Left ventricle myocardium inferior (tissue), 1 donor: ENCODE measurements around the gene SKP2. TPM values are rescaled to one million over a fixed set of nuclear protein-coding genes. Genes with fewer than 3 reads are reported as not detected.

Experiments used
- DNase-seq: peaks from one replicate; pipeline ENCODE4 v3.0.0-alpha.2; 2020
- H3K27ac ChIP-seq: fragments of 200-600 bp; replicated peaks from 2 replicates; pipeline ENCODE4 v1.8.0; 2021
- H3K27me3 ChIP-seq: fragments of 200-600 bp; 2 replicates; pipeline ENCODE4 v1.8.0; 2021; ENCODE audit warnings: low read depth
- H3K36me3 ChIP-seq: fragments of 200-600 bp; 2 replicates; pipeline ENCODE4 v1.8.0; 2021
- H3K4me1 ChIP-seq: fragments of 200-600 bp; 2 replicates; pipeline ENCODE4 v1.8.0; 2021
- H3K4me3 ChIP-seq: fragments of 200-600 bp; 2 replicates; pipeline ENCODE4 v1.8.0; 2021; ENCODE audit warnings: mild to moderate bottlenecking, moderate library complexity
- H3K9me3 ChIP-seq: fragments of 200-600 bp; replicated peaks from 2 replicates; pipeline ENCODE4 v1.8.0; 2021
- intact Hi-C: fragments of 100-400 bp; cut with micrococcal nuclease; formaldehyde crosslinking; loops from one replicate; pipeline ENCODE4 v1.11.0; 2022
- total RNA-seq: library from RNA; stranded (reverse); fragmentation: NEBNext Ultra II Directional; extraction: Animal tissue kit (Norgen Biotek cat#: 25700); gene quantifications from one replicate; pipeline ENCODE4 v1.2.1, GENCODE V29; 2021
- TF ChIP-seq, protein P1 (sequence below): fragments of 200-600 bp; IDR thresholded peaks from 2 replicates; pipeline ENCODE4 v1.8.0; 2021; ENCODE audit warnings: antibody characterized with exemption, mild to moderate bottlenecking, borderline replicate concordance
- donor health status: DM: no; HTN: yes; CAD: no; lungs with severe emphysema.

The SKP2 gene
- total RNA-seq, 1 donor from 2014 or later, result 4.6 TPM

DNA sequence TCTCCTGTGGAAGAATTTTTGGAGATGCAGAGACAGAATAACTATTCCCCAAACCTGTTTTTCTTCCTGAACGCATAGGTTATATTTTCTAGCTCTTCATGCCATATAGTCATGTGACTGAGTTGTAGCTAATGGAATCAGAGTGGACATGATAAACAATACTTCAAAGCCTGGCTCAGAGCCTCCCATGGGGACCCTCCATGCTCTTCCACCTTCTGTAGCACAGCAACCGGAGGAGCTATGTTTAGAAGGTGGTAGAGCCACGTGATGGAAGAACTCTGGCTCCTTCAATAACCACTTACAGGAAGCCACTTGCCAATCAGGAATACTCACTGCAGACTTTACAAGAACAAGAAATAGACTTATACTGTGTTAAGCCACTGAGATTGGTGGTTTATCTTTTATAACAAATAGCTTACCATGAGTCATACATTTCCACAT lies 50.6 kb downstream of the SKP2 start:
- Histone ChIP-seq H3K27ac (peak overlapping the region; percentile 34), H3K4me1 (peaks cover 19% of the 10 kb centered on the region), H3K9me3 (no peaks in the 10 kb centered on the region), H3K4me3 (no peak overlapping the region), H3K27me3 (no peaks in the 10 kb centered on the region), H3K36me3 (peaks cover 51% of the 10 kb centered on the region)
- intact Hi-C loops, result no loop called here
- DNase-seq, result no peak
- TF ChIP-seq, protein P1, sequence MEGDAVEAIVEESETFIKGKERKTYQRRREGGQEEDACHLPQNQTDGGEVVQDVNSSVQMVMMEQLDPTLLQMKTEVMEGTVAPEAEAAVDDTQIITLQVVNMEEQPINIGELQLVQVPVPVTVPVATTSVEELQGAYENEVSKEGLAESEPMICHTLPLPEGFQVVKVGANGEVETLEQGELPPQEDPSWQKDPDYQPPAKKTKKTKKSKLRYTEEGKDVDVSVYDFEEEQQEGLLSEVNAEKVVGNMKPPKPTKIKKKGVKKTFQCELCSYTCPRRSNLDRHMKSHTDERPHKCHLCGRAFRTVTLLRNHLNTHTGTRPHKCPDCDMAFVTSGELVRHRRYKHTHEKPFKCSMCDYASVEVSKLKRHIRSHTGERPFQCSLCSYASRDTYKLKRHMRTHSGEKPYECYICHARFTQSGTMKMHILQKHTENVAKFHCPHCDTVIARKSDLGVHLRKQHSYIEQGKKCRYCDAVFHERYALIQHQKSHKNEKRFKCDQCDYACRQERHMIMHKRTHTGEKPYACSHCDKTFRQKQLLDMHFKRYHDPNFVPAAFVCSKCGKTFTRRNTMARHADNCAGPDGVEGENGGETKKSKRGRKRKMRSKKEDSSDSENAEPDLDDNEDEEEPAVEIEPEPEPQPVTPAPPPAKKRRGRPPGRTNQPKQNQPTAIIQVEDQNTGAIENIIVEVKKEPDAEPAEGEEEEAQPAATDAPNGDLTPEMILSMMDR, result no peak

DNA sequence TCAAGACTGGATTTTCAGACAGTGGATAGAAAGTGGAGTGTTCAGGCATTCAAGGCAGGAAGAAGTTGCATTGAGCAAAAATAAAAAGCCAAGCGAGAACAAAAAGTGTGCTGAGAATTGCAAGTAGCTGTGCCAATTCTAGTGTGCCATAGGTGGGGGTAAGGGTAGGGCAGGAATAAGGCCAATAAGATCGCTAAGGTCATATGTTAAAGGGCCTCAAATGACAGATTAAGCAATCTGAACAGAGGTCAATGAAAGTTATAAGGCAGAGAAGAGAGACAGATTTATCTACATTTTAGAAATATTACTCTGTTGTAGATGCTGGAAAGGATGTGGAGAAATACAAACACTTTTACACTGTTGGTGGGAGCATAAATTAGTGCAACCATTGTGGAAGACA lies 53.4 kb downstream of the SKP2 start:
- no peaks in the 10 kb centered on the region for H3K9me3 ChIP-seq
- peaks cover 19% of the 10 kb centered on the region for H3K4me1 ChIP-seq
- DNase-seq, result no peak
- H3K36me3 ChIP-seq, result peaks cover 43% of the 10 kb centered on the region
- no peaks in the 10 kb centered on the region for H3K27me3 ChIP-seq
- TF ChIP-seq, protein P1, result no peak
- no peak overlapping the region for H3K4me3 ChIP-seq
- H3K27ac ChIP-seq, result no peak overlapping the region
- intact Hi-C loops, result no loop called here

DNA sequence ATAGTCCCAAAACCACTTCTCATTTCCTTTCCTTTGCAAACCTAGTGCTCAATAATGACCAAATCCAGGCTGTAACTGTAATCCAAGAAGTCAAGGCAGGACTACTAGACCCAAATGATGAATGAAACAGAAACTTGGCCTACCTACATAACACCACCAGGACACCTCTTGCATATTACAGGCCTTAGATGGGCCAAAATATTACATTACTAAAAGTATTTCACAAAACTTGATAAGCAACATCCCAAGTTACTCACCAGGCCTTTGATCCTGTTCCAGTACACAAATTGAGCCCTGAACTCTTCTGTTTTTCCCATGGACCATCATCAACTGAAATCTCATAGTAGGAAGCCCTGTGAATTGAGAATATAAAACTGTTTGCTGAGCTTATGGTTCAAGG lies 55.0 kb downstream of the SKP2 start:
- no peak overlapping the region for H3K27ac ChIP-seq
- DNase-seq, result no peak
- H3K36me3 ChIP-seq, result peaks cover 51% of the 10 kb centered on the region

DNA sequence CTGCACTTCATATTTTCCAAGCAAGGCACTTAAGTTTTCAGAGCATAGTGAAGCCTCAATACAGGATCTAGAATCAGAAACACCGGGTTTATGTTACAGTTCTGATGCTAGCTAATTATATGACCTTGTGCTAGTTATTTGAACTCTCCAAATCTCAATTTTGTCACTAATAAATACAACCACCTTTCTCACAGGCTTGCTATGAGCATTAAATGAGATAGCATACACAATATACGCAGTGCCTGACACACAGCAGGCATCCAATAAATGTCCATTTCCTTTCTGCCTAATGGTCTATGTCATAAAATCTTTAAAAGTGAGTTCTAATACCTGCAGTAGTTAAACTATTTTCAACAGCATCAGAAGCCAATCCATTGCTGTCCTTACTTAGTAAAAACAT lies 56.9 kb downstream of the SKP2 start:
- H3K27ac ChIP-seq, result no peak overlapping the region
- no peak overlapping the region for H3K4me3 ChIP-seq
- peaks cover 63% of the 10 kb centered on the region for H3K36me3 ChIP-seq
- no peak for DNase-seq
- intact Hi-C loops, result no loop called here
- peaks cover 1% of the 10 kb centered on the region for H3K4me1 ChIP-seq
- no peaks in the 10 kb centered on the region for H3K27me3 ChIP-seq
- TF ChIP-seq, protein P1, result no peak
- H3K9me3 ChIP-seq, result no peaks in the 10 kb centered on the region

More for the DNA sequence above, 55.0 kb downstream of the SKP2 start:
- Histone ChIP-seq H3K4me3 (no peak overlapping the region), H3K9me3 (no peaks in the 10 kb centered on the region), H3K27me3 (no peaks in the 10 kb centered on the region), H3K4me1 (peaks cover 19% of the 10 kb centered on the region)
- TF ChIP-seq, protein P1, result no peak
- intact Hi-C loops, result no loop called here

DNA sequence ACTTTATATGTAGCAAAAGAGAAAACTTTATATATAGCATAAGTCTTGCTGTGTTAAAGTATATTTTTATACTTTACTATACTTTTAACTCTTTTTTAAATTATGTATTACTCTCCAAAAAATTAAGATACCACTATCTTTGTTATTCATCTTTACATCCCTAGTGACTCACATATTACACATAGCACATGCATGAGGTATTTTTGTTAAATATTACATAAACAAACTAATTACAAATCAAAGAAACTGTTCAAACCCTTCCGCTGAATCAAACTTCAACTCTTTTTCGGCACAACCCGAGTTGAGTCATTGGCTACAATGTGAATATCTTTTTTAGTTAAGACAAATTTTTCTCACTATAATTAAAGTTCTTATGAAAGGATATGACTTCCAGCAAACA lies 57.8 kb downstream of the SKP2 start:
- peaks cover 70% of the 10 kb centered on the region for H3K36me3 ChIP-seq
- no peak overlapping the region for H3K27ac ChIP-seq
- TF ChIP-seq, protein P1, result no peak

DNA sequence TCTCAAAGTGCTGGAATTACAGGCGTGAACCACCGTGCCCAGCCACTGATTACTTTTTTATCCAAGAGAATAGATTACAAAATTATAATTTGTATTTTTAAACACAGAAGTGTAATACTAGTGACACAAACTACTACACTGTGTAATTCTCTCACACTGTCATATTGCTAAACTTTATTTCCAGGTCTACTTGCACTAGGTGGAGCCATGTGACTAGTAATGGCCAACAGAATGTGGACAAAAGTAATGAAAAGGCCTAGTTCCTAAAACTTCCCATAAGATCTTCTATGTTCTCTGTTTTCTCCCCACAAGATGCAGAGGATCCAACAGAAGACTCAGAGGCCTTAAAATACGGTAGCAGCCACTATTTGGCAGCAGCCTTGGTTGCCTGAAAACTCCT lies 62.5 kb downstream of the SKP2 start:
- intact Hi-C loops, result no loop called here
- peaks cover 88% of the 10 kb centered on the region for H3K36me3 ChIP-seq
- H3K4me3 ChIP-seq, result no peak overlapping the region
- no peak overlapping the region for H3K27ac ChIP-seq
- TF ChIP-seq, protein P1, result peak; percentile 26
- no peaks in the 10 kb centered on the region for H3K9me3 ChIP-seq
- H3K27me3 ChIP-seq, result no peaks in the 10 kb centered on the region
- H3K4me1 ChIP-seq, result no peaks in the 10 kb centered on the region
- DNase-seq, result no peak

More for the DNA sequence above, 57.8 kb downstream of the SKP2 start:
- Histone ChIP-seq H3K4me3 (no peak overlapping the region), H3K9me3 (no peaks in the 10 kb centered on the region), H3K4me1 (no peaks in the 10 kb centered on the region), H3K27me3 (no peaks in the 10 kb centered on the region)
- intact Hi-C loops, result no loop called here
- DNase-seq, result no peak
